ENCODE results near the gene GZMB.

Gene GZMB

DNA sequence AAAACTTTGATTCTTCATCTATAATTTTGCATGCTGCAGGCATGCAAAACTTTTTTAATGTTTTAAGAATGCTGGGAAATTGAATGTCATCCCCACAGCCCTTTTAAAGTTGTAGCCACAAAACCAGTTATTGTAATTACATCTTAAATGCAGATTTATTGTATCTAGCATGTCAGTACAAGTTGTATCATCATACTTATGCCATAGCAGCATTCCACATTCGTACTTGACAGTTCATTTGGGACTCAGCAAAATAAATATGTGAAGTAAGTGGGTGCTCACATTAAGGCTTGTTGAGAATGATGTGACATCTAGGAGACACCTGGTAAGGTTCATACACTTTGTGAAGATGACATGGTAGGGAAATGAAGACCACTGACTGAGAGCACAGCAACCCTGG is 44.0 kb upstream of the GZMB start:
- DNase-seq = no peak
- Mint-ChIP-seq H3K36me3 (ENCODE audit: low read depth) (no peaks in the 10 kb centered on the region), H3K9me3 (no peaks in the 10 kb centered on the region), H3K27ac (no peak overlapping the region), H3K4me1 (peaks cover 26% of the 10 kb centered on the region), H3K4me3 (no peak overlapping the region), H3K27me3 (ENCODE audit: low read depth, poor library complexity) (peaks cover 9% of the 10 kb centered on the region)
- TF ChIP-seq, protein P1, sequence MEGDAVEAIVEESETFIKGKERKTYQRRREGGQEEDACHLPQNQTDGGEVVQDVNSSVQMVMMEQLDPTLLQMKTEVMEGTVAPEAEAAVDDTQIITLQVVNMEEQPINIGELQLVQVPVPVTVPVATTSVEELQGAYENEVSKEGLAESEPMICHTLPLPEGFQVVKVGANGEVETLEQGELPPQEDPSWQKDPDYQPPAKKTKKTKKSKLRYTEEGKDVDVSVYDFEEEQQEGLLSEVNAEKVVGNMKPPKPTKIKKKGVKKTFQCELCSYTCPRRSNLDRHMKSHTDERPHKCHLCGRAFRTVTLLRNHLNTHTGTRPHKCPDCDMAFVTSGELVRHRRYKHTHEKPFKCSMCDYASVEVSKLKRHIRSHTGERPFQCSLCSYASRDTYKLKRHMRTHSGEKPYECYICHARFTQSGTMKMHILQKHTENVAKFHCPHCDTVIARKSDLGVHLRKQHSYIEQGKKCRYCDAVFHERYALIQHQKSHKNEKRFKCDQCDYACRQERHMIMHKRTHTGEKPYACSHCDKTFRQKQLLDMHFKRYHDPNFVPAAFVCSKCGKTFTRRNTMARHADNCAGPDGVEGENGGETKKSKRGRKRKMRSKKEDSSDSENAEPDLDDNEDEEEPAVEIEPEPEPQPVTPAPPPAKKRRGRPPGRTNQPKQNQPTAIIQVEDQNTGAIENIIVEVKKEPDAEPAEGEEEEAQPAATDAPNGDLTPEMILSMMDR (IDR thresholded peaks at IDR 0.05) = no peak

DNA sequence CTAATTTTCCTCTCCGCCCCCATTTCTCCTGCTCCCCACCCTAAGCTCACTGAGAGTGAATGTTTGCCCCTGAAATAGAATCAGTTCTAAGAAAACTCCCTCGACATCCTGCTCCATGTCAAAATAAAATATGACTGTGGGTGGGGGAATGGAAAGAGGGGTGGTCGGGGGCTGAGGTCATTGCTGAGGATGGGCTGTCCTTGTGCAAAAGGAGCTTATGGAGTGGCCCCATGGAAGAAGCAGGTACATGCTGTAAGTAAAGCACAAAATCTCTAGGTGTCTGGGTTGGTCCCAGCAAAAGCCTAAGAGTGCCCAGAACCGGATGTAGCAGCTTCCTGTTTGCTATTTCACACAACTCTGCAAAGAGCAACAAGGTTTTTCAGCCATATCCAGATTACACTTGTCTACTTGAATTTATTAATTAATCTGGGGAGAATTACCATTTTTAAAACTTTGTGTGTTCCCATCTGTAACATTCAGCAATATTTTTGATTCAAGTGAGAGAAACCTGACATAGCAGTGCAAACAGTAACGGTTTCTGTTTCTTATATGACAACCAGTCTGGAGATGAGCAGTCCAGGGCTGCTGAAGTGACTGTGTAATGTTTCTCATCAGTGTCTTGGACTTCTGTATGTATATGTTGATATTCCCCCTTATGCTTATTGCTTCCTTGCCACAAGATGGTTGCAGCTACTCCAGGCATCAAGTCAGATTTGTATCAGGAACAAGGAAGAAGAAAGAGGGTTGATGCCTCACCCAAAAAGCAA is 40.4 kb upstream of the GZMB start:
- no peaks in the 10 kb centered on the region for H3K9me3 Mint-ChIP-seq
- TF ChIP-seq, protein P1 (IDR thresholded peaks at IDR 0.05) = no peak
- H3K27me3 Mint-ChIP-seq (ENCODE audit: low read depth, poor library complexity) = peaks cover 9% of the 10 kb centered on the region
- H3K27ac Mint-ChIP-seq = peak overlapping the region; percentile 66
- DNase-seq = no peak
- H3K36me3 Mint-ChIP-seq (ENCODE audit: low read depth) = no peaks in the 10 kb centered on the region
- no peak overlapping the region for H3K4me3 Mint-ChIP-seq
- peaks cover 22% of the 10 kb centered on the region for H3K4me1 Mint-ChIP-seq

DNA sequence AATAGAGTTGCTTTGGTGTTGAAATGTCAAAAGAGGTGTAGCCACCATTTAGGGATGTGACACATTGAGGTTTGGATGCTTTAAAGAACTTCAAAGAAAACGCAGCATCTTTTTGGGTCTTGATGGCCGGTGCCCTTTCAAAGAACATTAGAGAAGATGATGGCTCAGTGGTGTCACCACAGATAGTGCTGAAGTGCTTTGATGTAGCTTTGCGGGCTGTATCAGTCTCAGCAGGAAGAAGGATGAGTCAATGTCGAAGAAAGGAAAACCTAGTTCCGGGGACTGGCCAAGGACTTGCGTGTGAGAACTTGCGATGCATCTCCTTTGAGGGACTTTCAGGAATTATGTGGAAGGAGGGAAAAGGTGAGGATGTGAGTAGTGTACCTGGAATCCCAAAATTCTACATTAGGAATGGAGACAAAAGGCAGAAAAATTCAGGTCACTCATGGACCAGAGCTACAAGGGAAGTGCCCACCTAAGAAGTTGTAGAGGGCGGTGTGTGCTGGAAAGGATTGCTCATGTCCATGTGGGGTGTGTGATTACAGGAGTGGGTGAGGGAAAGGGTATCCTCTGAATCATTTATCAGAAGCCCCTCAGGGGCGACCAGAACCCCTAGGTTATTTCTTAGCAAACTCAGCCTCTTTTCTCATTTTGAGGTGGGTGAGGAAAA is 39.7 kb upstream of the GZMB start:
- peaks cover 18% of the 10 kb centered on the region for H3K4me1 Mint-ChIP-seq
- H3K4me3 Mint-ChIP-seq = no peak overlapping the region
- no peaks in the 10 kb centered on the region for H3K36me3 Mint-ChIP-seq (ENCODE audit: low read depth)
- no peak for DNase-seq
- no peak overlapping the region for H3K27ac Mint-ChIP-seq
- TF ChIP-seq, protein P1 (IDR thresholded peaks at IDR 0.05) = no peak
- peaks cover 5% of the 10 kb centered on the region for H3K27me3 Mint-ChIP-seq (ENCODE audit: low read depth, poor library complexity)
- no peaks in the 10 kb centered on the region for H3K9me3 Mint-ChIP-seq

DNA sequence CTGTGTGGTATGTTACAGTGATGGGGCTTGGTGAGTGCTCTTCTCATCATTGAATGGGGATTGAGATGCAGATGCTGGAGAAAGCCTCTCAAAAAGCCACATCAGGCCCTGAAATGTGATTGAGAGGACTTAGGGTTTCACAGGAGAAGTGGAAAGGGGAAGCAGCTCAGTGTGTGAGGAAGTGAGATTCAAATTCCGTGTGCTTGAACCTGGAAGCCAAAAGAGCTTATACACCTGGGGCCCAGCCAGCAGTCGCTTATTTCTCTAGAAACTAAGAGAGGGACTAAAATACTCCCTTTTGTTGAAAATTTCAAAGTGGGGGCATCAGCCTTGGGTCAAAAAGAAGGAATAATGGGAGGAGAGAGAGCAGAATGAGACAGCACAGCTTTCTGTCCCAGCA is 39.1 kb upstream of the GZMB start:
- Mint-ChIP-seq H3K4me1 (peaks cover 17% of the 10 kb centered on the region), H3K36me3 (ENCODE audit: low read depth) (no peaks in the 10 kb centered on the region), H3K4me3 (no peak overlapping the region), H3K27me3 (ENCODE audit: low read depth, poor library complexity) (peaks cover 3% of the 10 kb centered on the region), H3K27ac (no peak overlapping the region), H3K9me3 (no peaks in the 10 kb centered on the region)
- TF ChIP-seq, protein P1 (IDR thresholded peaks at IDR 0.05) = no peak
- no peak for DNase-seq

DNA sequence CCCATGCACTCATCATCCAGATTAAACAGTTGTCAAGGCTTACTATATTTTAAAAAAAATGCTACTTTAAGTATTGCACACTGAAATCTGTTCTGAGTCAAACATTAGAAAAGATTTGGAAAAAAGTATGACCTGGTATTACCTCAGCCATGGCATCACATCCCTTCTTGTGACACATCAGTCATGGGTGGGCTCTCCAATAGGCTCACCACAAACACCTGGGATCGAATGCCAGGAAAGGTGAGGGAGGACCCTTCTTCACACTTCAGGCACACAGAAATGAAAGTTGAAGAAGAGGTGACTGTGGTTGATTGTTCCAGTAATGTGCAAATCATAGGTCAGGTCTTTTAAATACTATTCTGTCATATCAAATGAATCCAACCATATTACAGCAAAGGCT is 36.6 kb upstream of the GZMB start:
- H3K9me3 Mint-ChIP-seq = no peaks in the 10 kb centered on the region
- no peaks in the 10 kb centered on the region for H3K36me3 Mint-ChIP-seq (ENCODE audit: low read depth)
- no peaks in the 10 kb centered on the region for H3K27me3 Mint-ChIP-seq (ENCODE audit: low read depth, poor library complexity)
- no peak overlapping the region for H3K4me3 Mint-ChIP-seq
- TF ChIP-seq, protein P1 (IDR thresholded peaks at IDR 0.05) = no peak
- H3K27ac Mint-ChIP-seq = no peak overlapping the region
- peaks cover 17% of the 10 kb centered on the region for H3K4me1 Mint-ChIP-seq
- DNase-seq = no peak

Measured in nephron progenitor cell (in vitro differentiated cells).